HUES64 (cell line): ENCODE measurements around the gene BCAP29.

Source experiments
- H3K27ac ChIP-seq: 2 replicates; pipeline ENCODE4 v1.7.0; 2013; ENCODE audit warnings: low read depth, low read length, inconsistent platforms
- H3K27me3 ChIP-seq: 2 replicates; pipeline ENCODE4 v1.6.1; 2013; ENCODE audit warnings: mild to moderate bottlenecking, low read length; ENCODE audit not compliant: insufficient read depth
- H3K36me3 ChIP-seq: 2 replicates; pipeline ENCODE4 v1.6.1; 2013; ENCODE audit warnings: mild to moderate bottlenecking, low read length; ENCODE audit not compliant: insufficient read depth
- H3K4me1 ChIP-seq: 2 replicates; pipeline ENCODE4 v1.6.1; 2013; ENCODE audit warnings: mild to moderate bottlenecking, low read length, moderate library complexity; ENCODE audit not compliant: insufficient read depth
- H3K4me3 ChIP-seq: 2 replicates; pipeline ENCODE4 v1.5.1; 2013; ENCODE audit warnings: mild to moderate bottlenecking, low read length, moderate library complexity
- H3K9ac ChIP-seq: 2 replicates; pipeline ENCODE4 v1.6.1; 2013; ENCODE audit warnings: mild to moderate bottlenecking, low read depth, low read length
- H3K9me3 ChIP-seq: 2 replicates; pipeline ENCODE4 v1.6.1; 2013; ENCODE audit warnings: low read depth, low read length; ENCODE audit not compliant: insufficient read depth
- WGBS: fragments of 150-250, 120-280 bp; methylation state at CpG from one replicate; pipeline ENCODE4 v1.1.7; 2013; ENCODE audit warnings: missing lambda C conversion rate; 5-methylcytosine and 5-hydroxymethylcytosine counted together

Gene BCAP29

GRCh38 chr7:107560898-107561516, 19.0 kb upstream of the BCAP29 start:
- H3K36me3 ChIP-seq = peaks cover 18% of the 10 kb centered on the region
- no peak overlapping the region for H3K9ac ChIP-seq
- no peaks in the 10 kb centered on the region for H3K27me3 ChIP-seq
- H3K4me1 ChIP-seq = peaks cover 7% of the 10 kb centered on the region; the same call in 1 of the 2 replicates
- H3K9me3 ChIP-seq = no peaks in the 10 kb centered on the region
- H3K4me3 ChIP-seq = no peak overlapping the region
- WGBS = 91% methylated on average over 6 of the region's 6 CpGs
- H3K27ac ChIP-seq = no peak overlapping the region

GRCh38 chr7:107563081-107563774, 16.8 kb upstream of the BCAP29 start:
- peaks cover 22% of the 10 kb centered on the region for H3K36me3 ChIP-seq
- peaks cover 7% of the 10 kb centered on the region; the same call in 1 of the 2 replicates for H3K4me1 ChIP-seq
- no peaks in the 10 kb centered on the region for H3K27me3 ChIP-seq
- H3K9ac ChIP-seq = peak overlapping the region; percentile 91
- WGBS = 6% methylated on average over 20 of the region's 21 CpGs
- peak overlapping the region; percentile 87 for H3K4me3 ChIP-seq
- H3K9me3 ChIP-seq = no peaks in the 10 kb centered on the region
- H3K27ac ChIP-seq = peak overlapping the region; percentile 85; the same call in 1 of the 2 replicates

DNA sequence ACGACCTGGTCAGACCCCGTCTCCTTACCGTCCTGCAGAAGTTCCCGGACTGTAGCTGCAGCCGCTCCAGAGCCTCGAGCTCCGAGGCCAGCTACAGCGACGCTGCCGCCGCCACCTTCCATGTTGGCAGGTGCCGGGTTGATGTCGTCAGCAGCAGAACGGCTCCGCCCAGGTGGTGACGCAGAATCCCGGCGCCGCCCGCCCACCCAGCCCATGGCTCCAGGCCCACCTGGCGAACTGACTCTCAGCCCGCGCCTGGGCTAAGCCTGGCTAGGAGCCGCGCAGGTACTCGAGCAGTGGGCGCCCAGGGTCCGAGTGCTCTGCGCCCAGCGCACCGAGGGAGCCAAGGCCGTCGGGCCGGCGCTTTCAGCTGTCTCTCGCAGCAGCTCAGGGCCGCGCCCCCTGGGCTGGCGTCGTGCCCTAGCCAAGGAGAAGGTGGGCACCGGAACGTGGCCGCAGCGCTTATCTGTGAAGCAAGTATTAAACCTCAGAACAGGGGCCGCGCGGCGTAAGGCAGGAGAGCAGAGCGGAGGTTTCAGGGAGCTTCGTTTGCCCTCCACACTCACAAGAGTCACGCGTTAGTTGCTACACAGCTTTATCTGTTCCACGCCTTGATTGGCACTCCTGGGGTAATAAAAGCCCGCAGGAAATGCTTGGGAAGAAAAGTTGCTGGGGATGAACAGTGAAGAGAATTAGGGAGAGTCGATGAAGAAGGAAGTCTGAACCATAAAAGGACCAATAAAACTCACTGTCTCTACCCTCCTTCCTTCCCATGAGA, 16.1 kb upstream of the BCAP29 start, which contains the start of the genes COG5 and DUS4L:
TSS of gene COG5 (minus strand) at position 146 of the 778 bp plus-strand sequence. CDS start at position 122, 24 bp downstream.
TSS of gene DUS4L (plus strand) at position 197 of the 778 bp plus-strand sequence. CDS start 3,100 bp downstream, outside the sequence.
- H3K4me3 ChIP-seq = peak within 1 kb of the TSS; percentile 87
- H3K9me3 ChIP-seq = no peaks in the 10 kb centered on the region
- peaks cover 24% of the 10 kb centered on the region for H3K36me3 ChIP-seq
- peaks cover 7% of the 10 kb centered on the region; the same call in 1 of the 2 replicates for H3K4me1 ChIP-seq
- peak within 1 kb of the TSS; percentile 91 for H3K9ac ChIP-seq
- WGBS = under 1% methylated on average over 55 of the region's 55 CpGs
- H3K27ac ChIP-seq = peak within 1 kb of the TSS; percentile 85
- H3K27me3 ChIP-seq = no peaks in the 10 kb centered on the region

- no peak overlapping the region for H3K27ac ChIP-seq
- H3K27me3 ChIP-seq = no peaks in the 10 kb centered on the region
- WGBS = 49% methylated on average over 8 of the region's 9 CpGs
- peak overlapping the region; percentile 91 for H3K9ac ChIP-seq
- no peaks in the 10 kb centered on the region for H3K9me3 ChIP-seq
- peaks cover 28% of the 10 kb centered on the region for H3K36me3 ChIP-seq
- H3K4me1 ChIP-seq = peaks cover 7% of the 10 kb centered on the region; the same call in 1 of the 2 replicates
- peak overlapping the region; percentile 87 for H3K4me3 ChIP-seq
These were observed 15.3 kb upstream of the BCAP29 start for GRCh38 chr7:107564553-107565298.

- Histone ChIP-seq H3K27ac (no peak overlapping the region), H3K9ac (no peak overlapping the region), H3K9me3 (no peaks in the 10 kb centered on the region), H3K4me3 (no peak overlapping the region), H3K36me3 (peaks cover 78% of the 10 kb centered on the region), H3K4me1 (no peaks in the 10 kb centered on the region), H3K27me3 (no peaks in the 10 kb centered on the region)
- WGBS = 93% methylated on average over 2 of the region's 2 CpGs
These were observed 9.7 kb upstream of the BCAP29 start for GRCh38 chr7:107570298-107570697.

DNA sequence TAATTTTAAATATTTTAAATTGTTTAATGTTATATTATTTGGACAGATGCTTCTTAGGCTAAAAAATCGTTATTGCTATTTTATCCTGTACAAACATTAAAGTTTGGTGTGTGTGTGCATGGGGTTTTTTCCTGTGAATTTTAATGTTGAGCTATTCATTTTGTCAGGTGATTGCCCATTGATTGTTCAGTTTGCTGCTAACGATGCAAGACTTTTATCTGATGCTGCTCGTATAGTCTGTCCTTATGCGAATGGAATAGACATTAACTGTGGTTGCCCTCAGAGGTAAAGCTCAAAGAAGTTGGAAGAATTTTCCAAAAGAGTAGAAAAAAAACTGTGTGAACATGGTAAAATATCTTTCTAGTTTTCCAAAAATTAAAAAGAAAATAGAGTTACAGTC, 6.5 kb upstream of the BCAP29 start:
- H3K9ac ChIP-seq = no peak overlapping the region
- H3K4me1 ChIP-seq = no peaks in the 10 kb centered on the region
- H3K27ac ChIP-seq = no peak overlapping the region
- 97% methylated on average over 4 of the region's 4 CpGs for WGBS
- peaks cover 76% of the 10 kb centered on the region for H3K36me3 ChIP-seq
- no peaks in the 10 kb centered on the region for H3K9me3 ChIP-seq
- no peaks in the 10 kb centered on the region for H3K27me3 ChIP-seq
- no peak overlapping the region for H3K4me3 ChIP-seq

DNA sequence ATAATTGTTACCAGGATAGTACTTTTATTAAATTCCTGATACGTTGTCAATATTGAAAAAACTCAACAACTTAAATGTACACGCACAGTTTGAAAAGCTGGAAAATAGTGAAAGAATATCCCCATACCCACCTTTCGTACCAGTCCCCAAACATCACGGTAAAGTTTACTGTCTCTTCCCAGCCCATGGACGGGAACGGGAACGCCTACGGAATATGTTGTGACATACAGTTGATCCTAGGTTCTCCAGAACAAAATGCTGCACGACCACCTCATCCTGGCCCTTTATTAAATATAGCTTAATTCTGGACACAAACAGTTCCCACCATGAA, 527 bp upstream of the BCAP29 start:
- 4% methylated on average over 8 of the region's 9 CpGs for WGBS
- Histone ChIP-seq H3K4me1 (no peaks in the 10 kb centered on the region), H3K36me3 (peaks cover 30% of the 10 kb centered on the region), H3K27me3 (no peaks in the 10 kb centered on the region), H3K9me3 (no peaks in the 10 kb centered on the region), H3K27ac (peak overlapping the region; percentile 79; the same call in 1 of the 2 replicates), H3K4me3 (peak overlapping the region; percentile 84), H3K9ac (peak overlapping the region; percentile 86)

DNA sequence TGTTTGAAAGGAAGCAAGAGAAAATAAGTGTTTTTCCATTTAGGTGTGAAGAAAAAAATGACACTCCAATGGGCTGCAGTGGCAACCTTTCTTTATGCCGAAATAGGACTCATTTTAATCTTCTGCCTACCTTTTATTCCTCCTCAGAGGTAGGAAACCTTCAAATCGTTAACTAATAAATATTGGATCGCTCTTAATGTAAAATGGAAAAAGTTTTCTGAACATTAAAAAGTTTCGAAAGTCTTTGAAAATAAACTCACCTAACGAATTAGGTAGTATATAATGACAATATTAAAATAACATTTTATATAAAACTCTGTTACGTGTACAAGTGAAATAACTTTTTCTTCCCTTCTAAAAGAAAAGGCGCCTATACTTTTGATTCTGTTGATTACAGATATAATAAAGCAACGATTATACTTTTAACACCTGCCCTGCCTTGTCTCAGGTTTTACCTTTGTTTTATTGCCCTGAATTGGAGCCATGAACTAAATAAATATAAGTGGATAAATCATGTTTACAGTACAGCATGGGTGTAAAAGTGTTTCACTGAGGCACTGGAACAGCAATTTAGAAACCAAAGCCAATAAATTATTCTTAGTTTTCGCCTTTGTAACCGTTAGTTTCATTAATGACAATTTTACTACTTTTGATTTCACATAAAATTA, 804 bp downstream of the BCAP29 start:
- H3K4me1 ChIP-seq = no peaks in the 10 kb centered on the region
- peak overlapping the region; percentile 86 for H3K9ac ChIP-seq
- H3K36me3 ChIP-seq = peaks cover 24% of the 10 kb centered on the region
- peak overlapping the region; percentile 79; the same call in 1 of the 2 replicates for H3K27ac ChIP-seq
- 56% methylated on average over 2 of the region's 10 CpGs for WGBS
- no peaks in the 10 kb centered on the region for H3K9me3 ChIP-seq
- H3K4me3 ChIP-seq = peak overlapping the region; percentile 84
- no peaks in the 10 kb centered on the region for H3K27me3 ChIP-seq

DNA sequence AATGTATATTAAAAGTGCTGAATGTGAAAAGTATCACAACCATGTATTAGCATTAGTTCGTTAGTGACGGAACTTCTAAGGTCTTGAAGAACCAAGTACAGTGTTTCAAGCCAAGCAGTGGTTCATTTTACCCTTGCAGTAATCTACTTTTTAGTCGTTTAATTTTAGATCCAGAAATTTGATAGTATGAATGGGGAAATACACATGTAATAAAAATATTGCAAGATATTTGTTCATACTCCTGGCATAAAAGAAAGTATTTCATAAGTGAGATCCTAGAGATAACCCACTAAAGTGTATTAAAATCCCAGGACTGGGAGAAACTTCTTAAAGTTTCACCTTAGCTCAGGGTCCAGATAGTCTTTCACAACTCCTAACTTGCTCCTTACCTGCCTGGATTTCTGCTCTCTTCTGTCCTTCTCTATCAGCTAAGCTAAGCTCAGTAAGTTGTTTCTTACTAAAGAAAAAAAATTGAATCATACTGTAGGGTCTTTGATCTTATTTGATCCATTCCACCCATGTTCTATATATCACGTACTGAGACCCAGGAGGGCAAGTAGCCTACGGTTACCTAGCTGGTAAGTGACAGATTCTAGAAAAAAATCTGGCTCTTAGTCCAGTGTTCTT, 1.5 kb downstream of the BCAP29 start:
- Histone ChIP-seq H3K9me3 (no peaks in the 10 kb centered on the region), H3K27ac (no peak overlapping the region), H3K9ac (no peak overlapping the region), H3K27me3 (no peaks in the 10 kb centered on the region), H3K36me3 (peaks cover 17% of the 10 kb centered on the region), H3K4me1 (no peaks in the 10 kb centered on the region), H3K4me3 (peak overlapping the region; percentile 84; the same call in 1 of the 2 replicates)
- WGBS = 92% methylated on average over 5 of the region's 5 CpGs

GRCh38 chr7:107582875-107583274, 2.8 kb downstream of the BCAP29 start:
- Histone ChIP-seq H3K4me3 (no peak overlapping the region), H3K36me3 (peaks cover 11% of the 10 kb centered on the region; the same call in 1 of the 2 replicates), H3K27ac (no peak overlapping the region), H3K27me3 (no peaks in the 10 kb centered on the region), H3K9ac (no peak overlapping the region), H3K4me1 (no peaks in the 10 kb centered on the region), H3K9me3 (no peaks in the 10 kb centered on the region)
- 100% methylated on average over 1 of the region's 2 CpGs for WGBS
